ENCODE measurements around the gene RPS10.

- no peak for TF ChIP-seq BHLHE40 (IDR thresholded peaks at IDR 0.05; ENCODE audit: borderline replicate concordance)
- no peak for TF ChIP-seq FOXA1 (IDR thresholded peaks at IDR 0.05)
- TF ChIP-seq HDGF (IDR thresholded peaks at IDR 0.05; ENCODE audit: borderline replicate concordance) = no peak
Observed at GRCh38 chr6:34423254-34423653, 2.6 kb downstream of the RPS10 start.

All from HEK293T (cell line).